Left lung (tissue), 10 donors: ENCODE results near the gene CMTM3. TPM values are rescaled to one million over a fixed set of nuclear protein-coding genes. Genes with fewer than 3 reads are reported as not detected.

Experiments
- ATAC-seq: fragments of 200-7000 bp; cut with Tn5 transposase; one replicate; pipeline ENCODE4 v1.9.1; 2020; ENCODE audit warnings: moderate library complexity
- DNase-seq, 4 donors: peaks; one replicate each; pipeline ENCODE4 v3.0.0-alpha.2; 2013 to 2020
- H3K27ac ChIP-seq, 2 donors: fragments of 200-600 bp; sonication (generic) in 1 of 2; one replicate each; pipeline versions ENCODE4 v1.5.0 to v1.8.0; 2020 to 2021
- H3K27me3 ChIP-seq, 2 donors: fragments of 200-600 bp; sonication (generic) in 1 of 2; one replicate each; pipeline versions ENCODE4 v1.5.0 to v1.8.0; 2020 to 2021
- H3K36me3 ChIP-seq, 2 donors: fragments of 200-600 bp; sonication (generic) in 1 of 2; one replicate each; pipeline versions ENCODE4 v1.5.0 to v1.8.0; 2020 to 2021
- H3K4me1 ChIP-seq, 2 donors: fragments of 200-600 bp; one replicate each; pipeline ENCODE4 v1.8.0; 2021
- H3K4me3 ChIP-seq, 2 donors: fragments of 200-600 bp; sonication (generic) in 1 of 2; one replicate each; pipeline versions ENCODE4 v1.5.0 to v1.8.0; 2020 to 2021; ENCODE audit warnings: mild to moderate bottlenecking in 1 of 2
- H3K9me3 ChIP-seq, 2 donors: fragments of 200-600 bp; sonication (generic) in 1 of 2; one replicate each; pipeline versions ENCODE4 v1.5.0 to v1.8.0; 2020 to 2021
- intact Hi-C, 2 donors: fragments of 100-400 bp; cut with DNase I; formaldehyde crosslinking; loops; one replicate each; pipeline versions ENCODE4 v1.11.2 to v1.14.2; 2022
- polyA plus RNA-seq, 6 donors: library from polyadenylated mRNA; unstranded; fragments of 120-200 nt; gene quantifications; one replicate each; pipeline ENCODE4 v1.2.1, GENCODE V29; 2013; ENCODE audit not compliant: insufficient read length in 6 of 6
- total RNA-seq, 2 donors: library from RNA; stranded (reverse); fragmentation: NEBNext Ultra II Directional; extraction: Animal tissue kit (Norgen Biotek cat#: 25700); gene quantifications; one replicate each; pipeline ENCODE4 v1.2.1, GENCODE V29; 2021
- TF ChIP-seq, protein P1 (sequence below), 2 donors: fragments of 200-600 bp; sonication (generic) in 1 of 2; IDR thresholded peaks; one replicate each; pipeline versions ENCODE4 v1.5.0 to v1.8.0; 2021; ENCODE audit warnings: antibody characterized with exemption in 2 of 2
- donor health status: DM: no; HTN: yes; CAD: no.
- donor health status: DM: no; HTN: no; CAD: no.

CMTM3 gene
- total and polyA plus RNA-seq, 8 donors = 42.6 to 102 (median 82.9) TPM

DNA sequence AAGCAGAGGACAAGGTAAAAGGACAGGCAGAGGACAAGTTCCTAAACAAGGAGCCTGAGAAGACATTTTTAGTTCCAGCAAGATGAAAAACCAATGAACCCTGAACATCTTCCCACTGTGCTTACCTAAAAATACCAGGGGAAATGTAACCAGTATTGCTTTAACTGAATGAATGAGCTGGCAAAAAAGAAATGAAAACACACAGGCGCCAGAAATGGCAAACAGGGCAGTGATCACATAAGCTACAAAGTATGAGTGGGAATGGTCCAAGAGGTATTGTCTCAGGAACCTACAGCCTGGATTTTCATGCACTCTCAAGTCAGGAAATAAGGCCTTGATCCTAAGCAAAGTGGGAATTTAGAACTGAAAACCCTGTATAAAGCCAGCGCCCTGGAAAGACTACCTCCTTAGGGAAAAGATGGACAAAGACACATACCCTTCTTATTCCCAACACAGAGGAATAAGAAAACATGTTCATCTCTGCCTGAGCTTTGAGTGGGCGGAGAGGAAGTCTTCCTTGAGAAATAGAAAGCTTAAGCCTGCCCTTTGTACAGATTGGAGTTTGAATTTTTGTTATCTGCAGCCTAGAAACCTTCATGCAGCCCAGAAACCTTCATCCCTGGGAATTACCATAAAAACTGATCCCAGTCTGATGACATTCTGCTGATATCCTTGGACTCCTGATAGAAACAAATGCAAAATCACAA, 23.1 kb upstream of the CMTM3 start:
- Histone ChIP-seq H3K27me3 (peaks cover 18 to 28% of the 10 kb centered on the region in 2 donors), H3K4me3 (no peak overlapping the region), H3K9me3 (no peaks in the 10 kb centered on the region), H3K4me1 (peaks cover 5 to 30% of the 10 kb centered on the region in 2 donors), H3K27ac (no peak overlapping the region), H3K36me3 (no peaks in the 10 kb centered on the region)
- TF ChIP-seq, protein P1, sequence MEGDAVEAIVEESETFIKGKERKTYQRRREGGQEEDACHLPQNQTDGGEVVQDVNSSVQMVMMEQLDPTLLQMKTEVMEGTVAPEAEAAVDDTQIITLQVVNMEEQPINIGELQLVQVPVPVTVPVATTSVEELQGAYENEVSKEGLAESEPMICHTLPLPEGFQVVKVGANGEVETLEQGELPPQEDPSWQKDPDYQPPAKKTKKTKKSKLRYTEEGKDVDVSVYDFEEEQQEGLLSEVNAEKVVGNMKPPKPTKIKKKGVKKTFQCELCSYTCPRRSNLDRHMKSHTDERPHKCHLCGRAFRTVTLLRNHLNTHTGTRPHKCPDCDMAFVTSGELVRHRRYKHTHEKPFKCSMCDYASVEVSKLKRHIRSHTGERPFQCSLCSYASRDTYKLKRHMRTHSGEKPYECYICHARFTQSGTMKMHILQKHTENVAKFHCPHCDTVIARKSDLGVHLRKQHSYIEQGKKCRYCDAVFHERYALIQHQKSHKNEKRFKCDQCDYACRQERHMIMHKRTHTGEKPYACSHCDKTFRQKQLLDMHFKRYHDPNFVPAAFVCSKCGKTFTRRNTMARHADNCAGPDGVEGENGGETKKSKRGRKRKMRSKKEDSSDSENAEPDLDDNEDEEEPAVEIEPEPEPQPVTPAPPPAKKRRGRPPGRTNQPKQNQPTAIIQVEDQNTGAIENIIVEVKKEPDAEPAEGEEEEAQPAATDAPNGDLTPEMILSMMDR (IDR thresholded peaks at IDR 0.05) = no peak
- intact Hi-C loops = no loop called here
- DNase-seq = no peak
- no peak for ATAC-seq

DNA sequence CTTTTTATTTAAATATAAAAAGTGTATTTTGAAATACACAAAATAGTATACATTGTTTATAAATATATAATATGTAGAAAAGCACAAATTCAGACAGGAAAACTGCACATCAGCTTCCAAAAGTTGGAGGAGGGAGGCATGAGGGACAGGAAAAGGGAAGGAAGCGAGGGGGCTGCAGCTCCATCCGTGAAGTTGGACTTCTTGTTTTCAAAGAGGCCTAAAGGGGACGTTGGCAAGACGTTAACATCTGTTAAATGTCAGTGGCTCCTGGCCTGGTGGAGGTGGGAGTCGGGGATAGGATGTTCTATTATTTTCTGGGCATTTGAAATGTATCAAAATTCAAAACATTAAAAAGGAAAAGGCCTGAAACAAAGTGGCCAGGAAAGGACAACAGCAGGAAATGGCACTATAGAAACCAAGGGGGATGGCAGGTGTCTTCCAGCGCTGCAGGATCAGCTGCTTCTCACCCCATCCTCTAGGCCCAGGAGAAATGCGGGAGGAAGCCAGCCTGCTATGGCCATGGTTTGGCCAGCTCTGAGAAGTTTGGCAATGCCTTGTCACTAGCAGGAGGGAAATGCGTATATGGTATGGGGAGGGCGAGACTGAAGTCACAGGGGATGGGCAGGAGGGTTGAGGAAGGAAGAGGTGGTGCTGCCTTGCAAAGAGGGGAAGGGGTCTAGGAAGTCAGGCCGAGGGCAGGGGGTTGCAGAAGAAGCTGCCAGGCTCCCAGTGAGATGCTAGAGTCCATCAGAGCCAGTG, 18.8 kb upstream of the CMTM3 start:
- H3K9me3 ChIP-seq = no peaks in the 10 kb centered on the region
- intact Hi-C loops = no loop called here
- H3K4me3 ChIP-seq = no peak overlapping the region
- H3K27ac ChIP-seq = peak overlapping the region in 1 of 2 donors; percentile 70
- no peaks in the 10 kb centered on the region for H3K27me3 ChIP-seq
- DNase-seq (peak in 1 of 4 donors; percentile 46), ATAC-seq (peak; percentile 41)
- TF ChIP-seq, protein P1 (IDR thresholded peaks at IDR 0.05) = no peak
- H3K4me1 ChIP-seq = peaks cover 0 to 47% of the 10 kb centered on the region in 2 donors
- no peaks in the 10 kb centered on the region for H3K36me3 ChIP-seq

DNA sequence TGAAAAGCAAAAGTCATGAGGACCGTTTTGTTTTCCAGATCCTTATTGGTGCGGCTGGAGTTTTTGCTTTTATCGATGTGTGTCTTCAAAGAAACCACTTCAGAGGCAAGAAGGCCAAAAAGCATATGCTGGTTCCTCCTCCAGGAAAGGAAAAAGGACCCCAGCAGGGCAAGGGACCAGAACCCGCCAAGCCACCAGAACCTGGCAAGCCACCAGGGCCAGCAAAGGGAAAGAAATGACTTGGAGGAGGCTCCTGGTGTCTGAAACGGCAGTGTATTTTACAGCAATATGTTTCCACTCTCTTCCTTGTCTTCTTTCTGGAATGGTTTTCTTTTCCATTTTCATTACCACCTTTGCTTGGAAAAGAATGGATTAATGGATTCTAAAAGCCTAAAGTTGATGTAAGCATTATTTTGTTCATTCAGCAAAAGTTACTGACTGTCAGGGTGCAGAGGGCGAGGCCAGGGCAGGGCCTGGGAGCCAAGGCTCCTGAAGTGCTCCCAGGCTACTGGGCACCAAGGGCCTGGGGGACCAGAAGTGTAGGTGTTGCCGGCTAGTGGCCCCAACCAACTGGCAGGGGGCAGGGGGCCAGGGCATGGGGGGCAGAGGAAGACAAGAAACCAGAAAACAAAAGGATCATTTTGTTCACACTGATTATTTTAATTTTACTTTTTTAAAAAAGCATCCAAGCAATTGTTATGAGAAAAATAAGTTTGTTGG, 16.5 kb upstream of the CMTM3 start:
- Histone ChIP-seq H3K9me3 (no peaks in the 10 kb centered on the region), H3K4me1 (peaks cover 0 to 47% of the 10 kb centered on the region in 2 donors), H3K27ac (peak overlapping the region in 1 of 2 donors; percentile 70), H3K4me3 (peak overlapping the region in 1 of 2 donors; percentile 12), H3K36me3 (no peaks in the 10 kb centered on the region), H3K27me3 (no peaks in the 10 kb centered on the region)
- TF ChIP-seq, protein P1 (IDR thresholded peaks at IDR 0.05) = no peak
- intact Hi-C loops = no loop called here
- no peak for ATAC-seq
- DNase-seq = no peak

DNA sequence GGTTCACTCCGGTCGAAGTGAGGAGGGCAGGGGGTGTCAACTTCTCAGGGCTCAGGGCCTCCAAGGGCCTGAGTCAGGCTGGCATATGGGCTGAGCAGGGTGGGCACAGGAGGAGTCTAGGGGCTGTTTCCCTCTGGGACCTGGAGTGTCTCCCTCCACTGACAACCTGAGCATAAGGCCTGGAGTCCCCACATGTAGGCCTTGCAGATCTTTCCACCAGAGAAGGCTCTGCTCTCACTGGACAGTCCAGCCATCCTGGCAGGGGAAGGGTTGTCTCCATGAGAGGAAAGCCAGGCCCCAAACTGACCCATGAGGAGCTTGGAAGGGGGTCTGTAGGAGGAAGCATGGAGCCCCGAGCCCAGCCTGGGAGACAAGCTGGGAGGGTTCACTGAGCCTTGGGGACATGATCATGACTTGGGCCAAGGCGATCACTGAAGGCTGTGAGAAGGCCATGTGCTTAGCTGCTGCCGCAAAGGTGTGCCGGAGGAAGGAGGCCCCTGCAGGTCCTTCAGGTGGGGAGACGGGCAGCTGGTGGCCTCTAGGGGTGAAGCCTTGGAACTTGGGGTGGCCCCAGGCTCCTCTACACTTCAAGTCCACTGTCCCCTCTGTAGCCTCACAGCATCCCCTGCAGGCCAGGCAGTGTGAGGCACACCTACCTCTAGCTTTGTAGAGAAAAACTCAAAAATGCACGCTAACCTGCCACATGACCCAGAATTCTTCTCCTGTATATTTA, 15.4 kb upstream of the CMTM3 start:
- Histone ChIP-seq H3K27me3 (no peaks in the 10 kb centered on the region), H3K36me3 (no peaks in the 10 kb centered on the region), H3K4me1 (peaks cover 0 to 47% of the 10 kb centered on the region in 2 donors), H3K4me3 (no peak overlapping the region), H3K27ac (no peak overlapping the region), H3K9me3 (no peaks in the 10 kb centered on the region)
- intact Hi-C loops = no loop called here
- ATAC-seq (peak; percentile 91), DNase-seq (peak in 2 of 4 donors; percentile 70 to 84)
- TF ChIP-seq, protein P1 (IDR thresholded peaks at IDR 0.05) = peak; percentile 32 to 46
